DOHH2 (cell line): ENCODE data around the gene RPS6KA2.

Source experiments
- CTCF ChIP-seq: fragments of 200-600 bp; sonication (generic); IDR thresholded peaks from one replicate; pipeline ENCODE4 v1.5.1; 2014; ENCODE audit warnings: antibody characterized with exemption, mild to moderate bottlenecking, low read depth, low read length; ENCODE audit not compliant: poor library complexity, severe bottlenecking
- EZH2phosphoT487 ChIP-seq: fragments of 200-600 bp; sonication (generic); IDR thresholded peaks from 2 replicates; pipeline ENCODE4 v1.6.1; 2017; ENCODE audit warnings: borderline replicate concordance, mild to moderate bottlenecking, antibody characterized with exemption, low read length, moderate library complexity, mixed read lengths

GRCh38 chr6:166496460-166496859 lies 130.6 kb downstream of the RPS6KA2 start:
- TF ChIP-seq EZH2phosphoT487: no peak
- no peak for TF ChIP-seq CTCF
